Measurements from ENCODE around the gene YWHAE.
"Not testable (repeated sequence)": the region's sequence is repeated elsewhere in the genome, so short reads cannot be mapped to it uniquely, and the experiment has no call there.

DNA sequence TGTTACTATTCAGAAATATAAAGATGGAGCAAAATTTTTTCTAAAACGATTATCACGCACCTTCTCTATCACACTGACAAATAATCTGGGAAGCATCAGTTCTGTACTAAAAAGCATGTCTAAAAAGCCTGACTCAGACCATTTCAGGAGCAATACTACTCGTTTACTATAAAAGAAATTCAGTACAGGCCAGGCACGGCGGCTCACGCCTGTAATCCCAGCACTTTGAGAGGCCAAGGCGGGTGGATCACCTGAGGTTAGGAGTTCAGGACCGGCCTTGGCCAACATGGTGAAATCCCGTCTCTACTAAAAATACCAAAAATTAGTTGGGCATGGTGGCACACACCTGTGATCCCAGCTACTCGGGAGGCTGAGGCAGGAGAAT, 21.6 kb downstream of the YWHAE start:
- not testable (repeated sequence) for TF ChIP-seq POLR2AphosphoS5 (IDR thresholded peaks at IDR 0.05; ENCODE audit: low read depth, low read length)
- TF ChIP-seq, protein P1, sequence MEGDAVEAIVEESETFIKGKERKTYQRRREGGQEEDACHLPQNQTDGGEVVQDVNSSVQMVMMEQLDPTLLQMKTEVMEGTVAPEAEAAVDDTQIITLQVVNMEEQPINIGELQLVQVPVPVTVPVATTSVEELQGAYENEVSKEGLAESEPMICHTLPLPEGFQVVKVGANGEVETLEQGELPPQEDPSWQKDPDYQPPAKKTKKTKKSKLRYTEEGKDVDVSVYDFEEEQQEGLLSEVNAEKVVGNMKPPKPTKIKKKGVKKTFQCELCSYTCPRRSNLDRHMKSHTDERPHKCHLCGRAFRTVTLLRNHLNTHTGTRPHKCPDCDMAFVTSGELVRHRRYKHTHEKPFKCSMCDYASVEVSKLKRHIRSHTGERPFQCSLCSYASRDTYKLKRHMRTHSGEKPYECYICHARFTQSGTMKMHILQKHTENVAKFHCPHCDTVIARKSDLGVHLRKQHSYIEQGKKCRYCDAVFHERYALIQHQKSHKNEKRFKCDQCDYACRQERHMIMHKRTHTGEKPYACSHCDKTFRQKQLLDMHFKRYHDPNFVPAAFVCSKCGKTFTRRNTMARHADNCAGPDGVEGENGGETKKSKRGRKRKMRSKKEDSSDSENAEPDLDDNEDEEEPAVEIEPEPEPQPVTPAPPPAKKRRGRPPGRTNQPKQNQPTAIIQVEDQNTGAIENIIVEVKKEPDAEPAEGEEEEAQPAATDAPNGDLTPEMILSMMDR (IDR thresholded peaks at IDR 0.05) = not testable (repeated sequence)

Data from Panc1 (cell line).